ENCODE data around the gene AGPS. TPM values are rescaled to one million over a fixed set of nuclear protein-coding genes. Genes with fewer than 3 reads are reported as not detected.

The AGPS gene
- total RNA-seq, 1 donor from 2014 or later, result 26.4 TPM

GRCh38 chr2:177379354-177379753 is 13.2 kb upstream of the AGPS start:
- Histone ChIP-seq H3K36me3 (peaks cover 5% of the 10 kb centered on the region), H3K27ac (replicated peaks) (no peak overlapping the region), H3K9me3 (replicated peaks) (no peaks in the 10 kb centered on the region), H3K27me3 (ENCODE audit: low read depth) (no peaks in the 10 kb centered on the region), H3K4me1 (no peaks in the 10 kb centered on the region), H3K4me3 (no peak overlapping the region)
- TF ChIP-seq, protein P1, sequence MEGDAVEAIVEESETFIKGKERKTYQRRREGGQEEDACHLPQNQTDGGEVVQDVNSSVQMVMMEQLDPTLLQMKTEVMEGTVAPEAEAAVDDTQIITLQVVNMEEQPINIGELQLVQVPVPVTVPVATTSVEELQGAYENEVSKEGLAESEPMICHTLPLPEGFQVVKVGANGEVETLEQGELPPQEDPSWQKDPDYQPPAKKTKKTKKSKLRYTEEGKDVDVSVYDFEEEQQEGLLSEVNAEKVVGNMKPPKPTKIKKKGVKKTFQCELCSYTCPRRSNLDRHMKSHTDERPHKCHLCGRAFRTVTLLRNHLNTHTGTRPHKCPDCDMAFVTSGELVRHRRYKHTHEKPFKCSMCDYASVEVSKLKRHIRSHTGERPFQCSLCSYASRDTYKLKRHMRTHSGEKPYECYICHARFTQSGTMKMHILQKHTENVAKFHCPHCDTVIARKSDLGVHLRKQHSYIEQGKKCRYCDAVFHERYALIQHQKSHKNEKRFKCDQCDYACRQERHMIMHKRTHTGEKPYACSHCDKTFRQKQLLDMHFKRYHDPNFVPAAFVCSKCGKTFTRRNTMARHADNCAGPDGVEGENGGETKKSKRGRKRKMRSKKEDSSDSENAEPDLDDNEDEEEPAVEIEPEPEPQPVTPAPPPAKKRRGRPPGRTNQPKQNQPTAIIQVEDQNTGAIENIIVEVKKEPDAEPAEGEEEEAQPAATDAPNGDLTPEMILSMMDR (IDR thresholded peaks at IDR 0.05; ENCODE audit: borderline replicate concordance), result no peak
- intact Hi-C loops (cut with micrococcal nuclease), result no loop called here
- DNase-seq, result no peak

DNA sequence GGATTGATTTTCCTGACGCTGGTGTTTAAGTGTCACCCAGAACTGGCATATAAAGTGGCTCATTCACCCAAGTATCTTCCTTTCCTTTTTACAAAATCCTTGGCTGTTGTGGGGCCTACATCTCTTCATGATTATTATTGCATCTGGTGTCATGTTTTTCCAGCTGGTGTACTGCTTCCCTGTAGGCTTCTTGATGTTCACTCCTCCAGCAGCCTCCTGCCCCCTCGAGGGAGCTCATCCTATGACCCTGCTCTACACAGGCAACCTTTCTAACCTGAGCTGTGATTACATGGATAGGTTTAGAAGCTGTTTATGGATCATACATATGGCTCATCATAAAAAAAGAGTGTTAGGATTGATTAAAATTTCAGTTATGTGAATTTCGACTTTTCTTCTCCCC is 12.4 kb upstream of the AGPS start:
- TF ChIP-seq, protein P1 (IDR thresholded peaks at IDR 0.05; ENCODE audit: borderline replicate concordance), result no peak
- intact Hi-C loops (cut with micrococcal nuclease), result no loop called here

GRCh38 chr2:177383935-177384334 is 8.6 kb upstream of the AGPS start:
- H3K4me3 ChIP-seq, result no peak overlapping the region
- peaks cover 5% of the 10 kb centered on the region for H3K36me3 ChIP-seq
- intact Hi-C loops (cut with micrococcal nuclease), result no loop called here
- no peak for DNase-seq
- H3K9me3 ChIP-seq (replicated peaks), result no peaks in the 10 kb centered on the region
- no peaks in the 10 kb centered on the region for H3K27me3 ChIP-seq (ENCODE audit: low read depth)
- TF ChIP-seq, protein P1 (IDR thresholded peaks at IDR 0.05; ENCODE audit: borderline replicate concordance), result no peak
- H3K27ac ChIP-seq (replicated peaks), result no peak overlapping the region
- H3K4me1 ChIP-seq, result no peaks in the 10 kb centered on the region

More for the DNA sequence above, 12.4 kb upstream of the AGPS start:
- Histone ChIP-seq H3K27me3 (ENCODE audit: low read depth) (no peaks in the 10 kb centered on the region), H3K4me3 (no peak overlapping the region), H3K4me1 (no peaks in the 10 kb centered on the region), H3K27ac (replicated peaks) (no peak overlapping the region), H3K36me3 (peaks cover 5% of the 10 kb centered on the region), H3K9me3 (replicated peaks) (no peaks in the 10 kb centered on the region)
- no peak for DNase-seq

DNA sequence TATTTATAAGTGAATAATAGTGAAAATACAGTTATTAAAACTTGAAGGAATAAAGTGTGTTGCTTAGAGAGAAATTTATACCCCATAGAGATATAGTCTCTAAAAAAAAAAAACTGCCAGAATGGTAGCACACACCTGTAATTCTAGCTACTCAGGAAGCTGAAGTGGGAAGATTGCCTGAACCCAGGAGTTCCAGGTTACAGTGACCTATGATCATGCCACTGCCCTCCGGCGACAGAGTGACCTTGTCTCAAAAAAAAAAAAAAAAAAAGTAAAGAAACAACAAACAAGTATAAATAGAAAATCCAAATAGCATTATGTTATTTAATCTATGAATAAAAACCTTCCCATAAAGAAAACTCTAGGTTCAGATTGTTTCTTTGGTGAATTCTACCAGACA is 7.4 kb upstream of the AGPS start:
- H3K9me3 ChIP-seq (replicated peaks), result no peaks in the 10 kb centered on the region
- no peaks in the 10 kb centered on the region for H3K27me3 ChIP-seq (ENCODE audit: low read depth)
- H3K4me1 ChIP-seq, result peaks cover 7% of the 10 kb centered on the region
- TF ChIP-seq, protein P1 (IDR thresholded peaks at IDR 0.05; ENCODE audit: borderline replicate concordance), result no peak
- intact Hi-C loops (cut with micrococcal nuclease), result no loop called here
- no peak for DNase-seq
- H3K4me3 ChIP-seq, result no peak overlapping the region
- peaks cover 2% of the 10 kb centered on the region for H3K36me3 ChIP-seq
- H3K27ac ChIP-seq (replicated peaks), result no peak overlapping the region

DNA sequence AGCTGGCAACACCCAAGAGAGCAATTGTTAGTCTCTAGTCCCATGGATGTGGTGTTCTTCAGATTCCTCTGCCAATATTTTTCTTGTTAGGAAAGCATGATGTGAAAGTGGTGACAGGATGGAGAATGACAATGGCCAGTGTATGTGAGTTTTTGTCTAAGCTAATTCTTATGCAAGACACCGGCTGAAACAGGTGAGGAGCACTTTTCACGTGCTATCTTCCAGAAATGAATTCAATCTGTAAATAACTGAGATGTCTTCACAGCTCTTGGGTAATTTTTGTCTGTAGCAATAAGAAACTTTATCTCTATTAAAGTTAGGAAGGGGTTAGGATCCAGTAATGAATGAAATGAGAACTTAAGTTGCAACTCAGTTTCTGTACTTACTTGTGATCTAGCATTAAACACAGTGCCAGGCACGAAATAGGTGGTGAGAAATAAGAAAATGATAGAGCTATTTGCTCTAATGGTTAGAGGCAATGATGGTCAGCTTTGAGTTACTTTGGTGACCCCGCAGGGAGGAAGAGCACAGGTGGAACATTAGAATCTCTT is 676 bp upstream of the AGPS start:
- Histone ChIP-seq H3K4me3 (peak overlapping the region; percentile 92), H3K4me1 (peaks cover 64% of the 10 kb centered on the region), H3K27me3 (ENCODE audit: low read depth) (no peaks in the 10 kb centered on the region), H3K9me3 (replicated peaks) (no peaks in the 10 kb centered on the region), H3K27ac (replicated peaks) (peak overlapping the region; percentile 85), H3K36me3 (no peaks in the 10 kb centered on the region)
- TF ChIP-seq, protein P1 (IDR thresholded peaks at IDR 0.05; ENCODE audit: borderline replicate concordance), result no peak
- intact Hi-C loops (cut with micrococcal nuclease), result no loop called here
- no peak for DNase-seq

All from left ventricle myocardium inferior (tissue), 1 donor.